OCI-LY3 (cell line): Measurements from ENCODE around the gene COL13A1.

Experiments
- H2AFZ ChIP-seq: fragments of 200-600, 300-600 bp; shearing (Covaris generic); 2 replicates; pipeline ENCODE4 v1.6.0; 2014; ENCODE audit warnings: antibody characterized with exemption, low read depth, low read length
- H3K27ac ChIP-seq: fragments of 200-600, 300-600 bp; sonication (generic); 2 replicates; pipeline ENCODE4 v1.5.1; 2014; ENCODE audit warnings: mild to moderate bottlenecking, low read length, moderate library complexity, mixed read lengths
- H3K27me3 ChIP-seq: fragments of 200-600, 300-600 bp; sonication (generic); 2 replicates; pipeline ENCODE4 v1.6.1; 2014; ENCODE audit warnings: low read depth, low read length, mixed read lengths
- H3K36me3 ChIP-seq: fragments of 200-600, 300-600 bp; sonication (generic); replicated peaks from 2 replicates; pipeline ENCODE3; 2014; ENCODE audit warnings: low read depth, low read length, mixed read lengths
- H3K4me1 ChIP-seq: fragments of 300-600, 200-600 bp; sonication (generic); 2 replicates; pipeline ENCODE4 v1.6.1; 2014; ENCODE audit warnings: low read length, mixed read lengths
- H3K4me2 ChIP-seq: fragments of 200-600, 300-600 bp; sonication (generic); 2 replicates; pipeline ENCODE4 v1.6.1; 2014; ENCODE audit warnings: low read length, mixed read lengths
- H3K4me3 ChIP-seq: fragments of 300-600, 200-600 bp; sonication (generic); 2 replicates; pipeline ENCODE4 v1.5.1; 2014; ENCODE audit warnings: antibody characterized with exemption, mild to moderate bottlenecking, low read length, moderate library complexity
- H3K79me2 ChIP-seq: fragments of 300-600, 200-600 bp; shearing (Covaris generic); 2 replicates; pipeline ENCODE4 v1.6.1; 2014; ENCODE audit warnings: mild to moderate bottlenecking, low read length, mixed read lengths
- H3K9ac ChIP-seq: fragments of 300-600, 200-600 bp; shearing (Covaris generic); 2 replicates; pipeline ENCODE4 v1.6.0; 2014; ENCODE audit warnings: mild to moderate bottlenecking, low read length, moderate library complexity
- H3K9me3 ChIP-seq: fragments of 200-600, 300-600 bp; shearing (Covaris generic); 2 replicates; pipeline ENCODE4 v1.6.1; 2014; ENCODE audit warnings: low read length, mixed read lengths; ENCODE audit not compliant: insufficient read depth
- H4K20me1 ChIP-seq: fragments of 200-600, 300-600 bp; sonication (generic); 2 replicates; pipeline ENCODE4 v1.6.1; 2016; ENCODE audit warnings: low read length, mixed read lengths; ENCODE audit not compliant: insufficient read depth
- EZH2phosphoT487 ChIP-seq: fragments of 200-600 bp; shearing (Covaris generic); IDR thresholded peaks from 2 replicates; pipeline ENCODE4 v1.6.1; 2018; ENCODE audit warnings: antibody characterized with exemption, mixed run types, low read depth
- TF ChIP-seq, protein P1 (sequence below): fragments of 200-600, 300-600 bp; sonication (generic); IDR thresholded peaks from 2 replicates; pipeline ENCODE4 v1.5.1; 2014; ENCODE audit warnings: antibody characterized with exemption, low read length, low read depth

Gene COL13A1

DNA sequence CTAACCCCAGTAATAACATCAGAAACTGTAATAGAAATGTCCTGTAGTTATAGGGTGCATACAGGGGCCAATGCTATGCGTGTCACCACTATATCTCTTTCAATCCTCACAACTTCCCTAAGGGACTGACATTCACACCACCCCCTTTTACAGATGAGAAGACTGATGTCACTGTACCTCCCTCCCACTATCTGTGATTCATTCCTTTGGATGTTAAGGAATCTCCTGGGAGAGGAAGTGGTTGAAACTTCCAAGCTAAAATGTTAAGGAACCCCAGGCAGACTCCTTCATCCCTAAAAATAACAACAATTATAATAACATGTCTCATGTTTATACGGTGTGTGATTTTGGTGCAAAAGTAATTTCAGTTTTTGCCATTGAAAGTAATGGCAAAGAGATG is 5.4 kb downstream of the COL13A1 start:
- H3K4me1 ChIP-seq = no peaks in the 10 kb centered on the region
- H3K9me3 ChIP-seq = no peaks in the 10 kb centered on the region
- no peak overlapping the region for H3K27ac ChIP-seq
- H3K4me2 ChIP-seq = no peak overlapping the region
- H3K9ac ChIP-seq = no peak overlapping the region
- H3K36me3 ChIP-seq = no peaks in the 10 kb centered on the region
- no peak overlapping the region for H3K4me3 ChIP-seq
- H3K79me2 ChIP-seq = no peaks in the 10 kb centered on the region
- H2AFZ ChIP-seq = no peak overlapping the region
- no peaks in the 10 kb centered on the region for H4K20me1 ChIP-seq
- no peaks in the 10 kb centered on the region for H3K27me3 ChIP-seq
- TF ChIP-seq, protein P1, sequence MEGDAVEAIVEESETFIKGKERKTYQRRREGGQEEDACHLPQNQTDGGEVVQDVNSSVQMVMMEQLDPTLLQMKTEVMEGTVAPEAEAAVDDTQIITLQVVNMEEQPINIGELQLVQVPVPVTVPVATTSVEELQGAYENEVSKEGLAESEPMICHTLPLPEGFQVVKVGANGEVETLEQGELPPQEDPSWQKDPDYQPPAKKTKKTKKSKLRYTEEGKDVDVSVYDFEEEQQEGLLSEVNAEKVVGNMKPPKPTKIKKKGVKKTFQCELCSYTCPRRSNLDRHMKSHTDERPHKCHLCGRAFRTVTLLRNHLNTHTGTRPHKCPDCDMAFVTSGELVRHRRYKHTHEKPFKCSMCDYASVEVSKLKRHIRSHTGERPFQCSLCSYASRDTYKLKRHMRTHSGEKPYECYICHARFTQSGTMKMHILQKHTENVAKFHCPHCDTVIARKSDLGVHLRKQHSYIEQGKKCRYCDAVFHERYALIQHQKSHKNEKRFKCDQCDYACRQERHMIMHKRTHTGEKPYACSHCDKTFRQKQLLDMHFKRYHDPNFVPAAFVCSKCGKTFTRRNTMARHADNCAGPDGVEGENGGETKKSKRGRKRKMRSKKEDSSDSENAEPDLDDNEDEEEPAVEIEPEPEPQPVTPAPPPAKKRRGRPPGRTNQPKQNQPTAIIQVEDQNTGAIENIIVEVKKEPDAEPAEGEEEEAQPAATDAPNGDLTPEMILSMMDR = no peak
- no peak for TF ChIP-seq EZH2phosphoT487

DNA sequence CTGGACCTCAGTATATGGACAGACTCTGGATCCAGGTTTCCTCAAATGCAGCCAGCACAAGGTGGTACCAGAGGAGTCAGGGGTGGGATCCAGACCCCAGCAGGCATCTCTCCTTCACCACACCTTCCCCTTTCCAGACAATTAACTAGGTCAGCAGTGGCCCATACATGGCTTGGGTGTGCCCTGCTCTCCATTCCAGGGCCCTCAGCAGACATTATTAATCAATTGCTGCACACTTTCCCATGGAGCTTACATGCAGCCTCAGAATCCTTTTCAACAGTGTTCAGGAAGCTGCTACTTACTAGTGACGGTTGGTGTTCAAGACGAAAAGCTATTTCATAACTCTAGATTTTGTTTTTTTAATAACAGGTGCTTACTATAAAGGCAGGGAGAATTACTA is 6.0 kb downstream of the COL13A1 start:
- Histone ChIP-seq H3K4me1 (no peaks in the 10 kb centered on the region), H3K4me3 (no peak overlapping the region), H2AFZ (no peak overlapping the region), H3K4me2 (no peak overlapping the region), H3K36me3 (no peaks in the 10 kb centered on the region), H3K9me3 (no peaks in the 10 kb centered on the region), H4K20me1 (no peaks in the 10 kb centered on the region), H3K79me2 (no peaks in the 10 kb centered on the region), H3K27ac (no peak overlapping the region), H3K9ac (no peak overlapping the region), H3K27me3 (no peaks in the 10 kb centered on the region)
- TF ChIP-seq, protein P1 = no peak
- TF ChIP-seq EZH2phosphoT487 = no peak

DNA sequence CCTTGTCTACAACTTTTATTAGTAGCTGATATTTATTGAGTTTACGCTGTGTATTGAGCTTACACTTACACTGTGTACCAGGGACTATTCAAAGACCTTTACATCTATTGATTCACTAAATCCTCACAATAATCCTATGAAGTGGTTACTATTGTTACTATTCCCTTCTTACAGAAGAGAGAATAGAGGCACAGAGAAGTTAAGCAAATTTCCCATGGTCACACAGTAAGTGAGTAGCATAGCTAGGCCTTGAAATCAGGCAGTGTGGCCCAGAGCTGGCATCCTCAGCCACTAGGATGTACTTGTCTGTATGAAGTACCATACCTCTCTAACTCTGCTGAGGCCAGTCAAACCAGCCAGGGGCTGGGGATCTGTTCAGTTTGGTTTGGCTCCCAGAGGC is 7.6 kb downstream of the COL13A1 start:
- Histone ChIP-seq H3K4me3 (no peak overlapping the region), H3K27me3 (no peaks in the 10 kb centered on the region), H3K9ac (no peak overlapping the region), H3K4me1 (no peaks in the 10 kb centered on the region), H3K9me3 (no peaks in the 10 kb centered on the region), H3K27ac (no peak overlapping the region), H3K36me3 (no peaks in the 10 kb centered on the region), H3K79me2 (no peaks in the 10 kb centered on the region), H4K20me1 (no peaks in the 10 kb centered on the region), H2AFZ (no peak overlapping the region), H3K4me2 (no peak overlapping the region)
- TF ChIP-seq EZH2phosphoT487 = no peak
- TF ChIP-seq, protein P1 = no peak

DNA sequence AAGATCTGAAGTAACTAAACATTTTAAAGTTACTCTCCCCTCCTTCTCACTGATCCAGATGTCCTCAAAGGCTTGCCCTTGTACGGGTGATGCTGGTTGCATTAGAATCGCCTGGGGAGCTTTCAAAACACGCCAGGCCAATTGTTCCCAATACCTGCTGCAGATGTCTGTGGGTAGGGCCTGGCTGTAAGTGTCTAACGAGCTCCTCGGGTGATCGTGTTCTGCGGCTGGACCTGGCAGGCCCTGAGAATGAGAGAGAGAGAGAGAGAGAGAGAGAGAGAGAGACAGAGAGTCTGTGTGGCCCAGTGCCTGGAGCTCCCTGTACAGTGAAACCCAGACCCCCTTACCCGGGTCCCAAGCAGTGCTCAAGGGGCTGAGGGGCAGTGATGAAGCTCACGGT is 8.4 kb downstream of the COL13A1 start:
- H3K27me3 ChIP-seq = no peaks in the 10 kb centered on the region
- H2AFZ ChIP-seq = no peak overlapping the region
- H3K9ac ChIP-seq = no peak overlapping the region
- H4K20me1 ChIP-seq = no peaks in the 10 kb centered on the region
- TF ChIP-seq, protein P1 = no peak
- no peak for TF ChIP-seq EZH2phosphoT487
- no peaks in the 10 kb centered on the region for H3K9me3 ChIP-seq
- no peak overlapping the region for H3K4me2 ChIP-seq
- no peak overlapping the region for H3K4me3 ChIP-seq
- H3K36me3 ChIP-seq = no peaks in the 10 kb centered on the region
- H3K4me1 ChIP-seq = no peaks in the 10 kb centered on the region
- no peaks in the 10 kb centered on the region for H3K79me2 ChIP-seq
- no peak overlapping the region for H3K27ac ChIP-seq
